Measurements from ENCODE around the gene RIPOR3.

- TF ChIP-seq CTCF (IDR thresholded peaks at IDR 0.05; ENCODE audit: insufficient read depth, low read length): no peak
- TF ChIP-seq REST (IDR thresholded peaks at IDR 0.05; ENCODE audit: insufficient replicate concordance, low read depth): no peak
- TF ChIP-seq POLR2AphosphoS5 (IDR thresholded peaks at IDR 0.05; ENCODE audit: low read depth): no peak
- no peak for TF ChIP-seq SPI1 (IDR thresholded peaks at IDR 0.05; ENCODE audit: borderline replicate concordance, low read depth)
Measured at GRCh38 chr20:50655311-50655880, 35.9 kb downstream of the RIPOR3 start.
